NB4 (cell line): ENCODE data around the gene TRIM37.

ENCODE experiments used
- CTCF ChIP-seq: IDR thresholded peaks from one replicate; pipeline ENCODE4 v1.5.1; 2012; ENCODE audit warnings: low read depth, low read length
- POLR2A ChIP-seq: IDR thresholded peaks from 2 replicates; pipeline ENCODE4 v1.6.1; 2011; ENCODE audit warnings: mild to moderate bottlenecking; ENCODE audit not compliant: insufficient read length; ENCODE audit errors: extremely low read depth

- TF ChIP-seq CTCF = no peak
- TF ChIP-seq POLR2A = no peak
Observed at GRCh38 chr17:59000022-59000421, 106.7 kb downstream of the TRIM37 start.
